Eye (tissue), 1 donor: ENCODE data around the gene TP53.
A peak's percentile ranks its signal among the peaks of the same experiment; 100 is the strongest.
"Not testable (repeated sequence)": the region's sequence is repeated elsewhere in the genome, so short reads cannot be mapped to it uniquely, and the experiment has no call there.

Experiments used
- DNase-seq: peaks from one replicate; pipeline ENCODE4 v3.0.0-alpha.2; 2015

TP53 gene

GRCh38 chr17:7629939-7630571, 57.2 kb downstream of the TP53 start, which contains the start of gene SHBG:
SHBG (plus strand) TSS chr17:7630135; CDS start chr17:7630173, 38 bp downstream.
- DNase-seq: no peak

- DNase-seq: peak; percentile 99
Observed at GRCh38 chr17:7627250-7628121, 59.8 kb downstream of the TP53 start, which contains the start of gene SAT2. SAT2 (minus strand) TSS chr17:7627821; CDS start chr17:7627635, 186 bp downstream.

GRCh38 chr17:7626956-7627249, 60.4 kb downstream of the TP53 start:
- DNase-seq: no peak

- no peak for DNase-seq
Observed at GRCh38 chr17:7626307-7626706, 61.0 kb downstream of the TP53 start.

GRCh38 chr17:7625749-7626148, 61.5 kb downstream of the TP53 start:
- not testable (repeated sequence) for DNase-seq

GRCh38 chr17:7623661-7624060, 63.6 kb downstream of the TP53 start:
- DNase-seq: no peak

GRCh38 chr17:7620835-7621234, 66.5 kb downstream of the TP53 start:
- no peak for DNase-seq

GRCh38 chr17:7618608-7619007, 68.7 kb downstream of the TP53 start:
- DNase-seq: no peak
